OCI-M1 (cell line): ENCODE data around the gene KCNQ4.

ENCODE experiments used
- DNase-seq: peaks from one replicate; lab custom pipeline; 2025; lab: John Stamatoyannopoulos, UW

Gene KCNQ4

DNA sequence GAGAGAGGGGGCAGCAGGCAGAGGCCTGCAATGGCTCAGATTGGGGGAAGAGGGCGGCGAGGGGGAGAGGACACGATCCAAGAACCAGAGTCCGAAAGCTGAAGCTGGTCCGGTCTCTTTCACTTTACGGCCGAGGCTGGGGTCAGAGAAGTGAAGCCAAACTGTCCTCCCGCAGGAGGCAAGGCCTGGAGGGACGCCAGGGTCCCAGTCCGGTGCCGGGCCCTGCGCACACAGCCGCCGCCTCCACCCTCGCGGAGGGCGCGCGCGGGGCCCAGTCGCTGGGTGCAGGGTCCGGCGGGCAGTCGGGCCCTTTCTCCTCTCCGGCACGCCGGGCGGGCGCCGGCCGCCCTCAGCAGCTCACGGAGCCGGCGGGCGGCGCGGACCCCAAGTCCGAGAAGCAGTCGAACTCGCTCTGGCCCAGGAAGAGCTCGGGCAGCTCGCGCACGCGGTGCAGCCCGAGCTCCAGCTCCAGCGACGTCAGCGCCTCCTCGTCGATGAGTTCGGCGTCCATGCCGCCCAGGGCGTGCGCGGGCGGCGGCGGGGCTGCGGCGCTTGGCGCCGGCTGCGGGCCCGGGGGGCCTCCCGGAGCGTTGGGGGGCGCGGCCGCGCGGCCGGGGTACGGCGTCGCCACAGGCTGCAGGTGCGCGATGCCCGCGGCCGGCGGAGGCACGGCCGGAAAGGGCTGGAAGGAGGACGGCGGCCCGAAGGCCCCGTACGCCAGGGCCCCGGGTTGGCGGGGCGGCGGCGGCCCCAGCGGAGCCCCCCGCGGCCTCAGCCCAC lies 77.8 kb downstream of the KCNQ4 start:
- no peak for DNase-seq

- DNase-seq: peak; percentile 95
These were observed 78.6 kb downstream of the KCNQ4 start, which contains the start of gene CITED4 for GRCh38 chr1:40862008-40862863. Gene CITED4 (minus strand): TSS chr1:40862363. CDS start chr1:40862127, 236 bp downstream.

DNA sequence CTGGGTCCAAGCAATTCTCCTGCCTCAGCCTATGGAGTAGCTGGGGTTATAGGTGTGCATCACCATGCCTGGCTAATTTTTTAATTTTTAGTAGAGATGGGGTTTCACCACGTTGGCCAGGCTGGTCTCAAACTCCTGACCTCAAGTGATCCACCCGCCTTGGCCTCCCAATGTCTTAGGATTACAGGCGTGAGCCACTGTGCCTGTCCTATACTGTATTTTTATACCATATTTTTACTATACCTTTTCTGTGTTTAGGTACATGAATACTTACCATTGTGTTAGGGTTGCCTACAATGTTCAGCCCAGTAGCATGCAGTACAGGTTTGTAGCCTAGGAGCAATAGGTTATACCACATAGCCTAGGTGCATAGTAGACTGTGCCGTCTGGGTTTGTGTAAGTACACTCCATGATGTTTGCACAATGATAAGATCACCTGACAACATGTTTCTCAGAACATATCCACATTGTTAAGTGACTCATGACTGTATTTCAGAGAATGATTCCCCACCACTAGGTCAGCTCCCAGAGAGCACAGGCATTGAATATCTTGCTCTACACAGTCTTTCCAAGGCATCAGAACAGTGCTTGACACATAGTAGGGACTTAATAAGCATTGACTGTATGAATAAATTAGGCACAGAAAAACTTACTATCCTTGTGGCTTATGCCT lies 84.6 kb downstream of the KCNQ4 start:
- DNase-seq: peak; percentile 79

- DNase-seq: no peak
These were observed 86.6 kb downstream of the KCNQ4 start for GRCh38 chr1:40870135-40870728.

- no peak for DNase-seq
These were observed 88.7 kb downstream of the KCNQ4 start for GRCh38 chr1:40872276-40872675.

- DNase-seq: no peak
These were observed 90.4 kb downstream of the KCNQ4 start for GRCh38 chr1:40873863-40874472.

DNA sequence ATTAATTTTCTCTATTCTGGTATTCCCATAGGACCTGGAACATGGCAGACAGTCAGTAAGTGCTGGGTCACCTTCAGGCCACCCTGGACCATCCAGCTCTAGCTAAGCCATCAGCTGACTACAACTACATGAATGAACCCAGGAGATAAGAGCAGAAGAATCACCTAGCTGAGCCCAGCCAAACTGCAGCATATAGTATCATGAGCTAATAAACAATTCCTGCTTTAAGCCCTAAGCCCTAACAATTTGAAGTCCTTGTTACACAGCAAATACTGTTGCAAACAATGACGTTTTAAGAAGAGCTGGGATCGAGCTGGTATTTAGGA lies 92.8 kb downstream of the KCNQ4 start:
- DNase-seq: no peak

GRCh38 chr1:40876891-40877290 lies 93.3 kb downstream of the KCNQ4 start:
- DNase-seq: no peak

DNA sequence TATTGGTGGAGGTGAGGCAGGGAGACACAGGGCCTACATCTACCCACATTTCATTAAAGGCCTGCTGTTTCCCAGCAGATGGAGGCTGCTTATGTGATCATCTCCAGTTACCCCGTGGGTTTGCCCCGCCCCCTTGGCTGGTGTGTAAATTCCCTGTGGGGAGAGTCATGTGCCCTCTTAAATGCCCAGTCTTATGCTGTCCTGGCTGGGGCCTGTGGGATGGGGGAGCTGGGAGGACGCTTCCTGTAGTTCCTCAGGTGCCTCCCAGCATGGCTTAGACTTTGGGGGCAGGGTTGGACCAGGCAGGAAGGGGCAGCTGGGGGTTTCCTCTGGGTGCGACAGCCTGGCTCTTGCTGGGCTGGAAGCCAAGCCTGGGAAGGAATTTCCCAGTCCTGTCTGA lies 94.1 kb downstream of the KCNQ4 start:
- no peak for DNase-seq

DNA sequence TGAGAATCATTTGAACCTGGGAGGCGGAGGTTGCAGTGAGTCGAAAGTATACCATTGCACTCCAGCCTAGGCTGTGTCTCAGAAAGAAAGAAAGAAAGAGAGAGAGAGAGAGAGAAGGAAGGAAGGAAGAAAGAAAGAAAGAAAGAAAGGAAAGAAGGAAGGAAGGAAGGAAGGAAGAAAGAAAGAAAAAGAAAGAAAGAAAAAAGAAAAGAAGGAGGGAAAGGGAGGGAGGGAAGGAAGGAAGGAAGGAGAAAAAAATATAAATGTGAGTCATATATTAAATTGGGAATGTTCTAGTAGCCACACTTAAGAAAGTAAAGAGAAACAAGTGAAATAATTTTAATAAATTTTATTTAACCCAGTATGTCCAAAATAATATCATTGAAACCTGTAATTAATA lies 95.3 kb downstream of the KCNQ4 start:
- DNase-seq: no peak

GRCh38 chr1:40879482-40880175 lies 96.0 kb downstream of the KCNQ4 start:
- DNase-seq: no peak

DNA sequence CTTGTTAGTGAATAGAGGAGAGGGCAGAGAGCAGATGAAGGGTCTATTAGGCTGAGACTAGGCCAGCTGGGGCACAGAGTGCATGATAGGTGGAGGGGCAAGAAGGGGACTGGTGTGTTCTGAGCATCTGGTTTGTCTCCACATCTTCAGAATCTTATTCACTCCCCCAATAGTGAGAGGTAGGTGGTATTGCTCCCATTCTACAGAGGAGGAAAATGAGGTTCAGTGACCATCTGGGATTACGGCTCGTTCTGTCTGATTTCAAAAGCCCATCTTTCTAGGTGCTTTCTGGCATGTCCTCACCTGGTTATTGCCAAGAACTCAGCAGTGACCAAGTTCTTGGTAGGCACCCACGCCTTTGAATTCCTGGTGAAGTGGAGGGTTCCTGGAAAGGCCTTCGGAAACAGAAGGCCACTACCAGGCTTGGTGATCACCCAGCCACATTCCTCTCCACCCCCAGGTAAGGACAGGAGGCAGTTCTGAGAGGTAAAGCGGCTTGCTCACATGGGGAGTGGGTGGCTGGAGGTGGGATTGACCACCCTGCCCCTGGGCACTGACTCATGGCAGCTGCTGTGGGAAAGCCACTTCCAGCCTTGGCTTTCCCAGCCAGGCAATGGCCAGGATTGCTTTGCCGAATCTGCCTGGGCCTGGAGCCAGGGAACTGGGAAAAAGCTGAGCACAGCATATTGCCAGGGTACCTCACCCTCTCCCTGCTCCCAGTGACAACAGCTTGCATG lies 97.4 kb downstream of the KCNQ4 start:
- no peak for DNase-seq

GRCh38 chr1:40884055-40884795 lies 100.6 kb downstream of the KCNQ4 start:
- no peak for DNase-seq

GRCh38 chr1:40886318-40887011 lies 102.9 kb downstream of the KCNQ4 start:
- no peak for DNase-seq

GRCh38 chr1:40887012-40887378 lies 103.4 kb downstream of the KCNQ4 start:
- no peak for DNase-seq

DNA sequence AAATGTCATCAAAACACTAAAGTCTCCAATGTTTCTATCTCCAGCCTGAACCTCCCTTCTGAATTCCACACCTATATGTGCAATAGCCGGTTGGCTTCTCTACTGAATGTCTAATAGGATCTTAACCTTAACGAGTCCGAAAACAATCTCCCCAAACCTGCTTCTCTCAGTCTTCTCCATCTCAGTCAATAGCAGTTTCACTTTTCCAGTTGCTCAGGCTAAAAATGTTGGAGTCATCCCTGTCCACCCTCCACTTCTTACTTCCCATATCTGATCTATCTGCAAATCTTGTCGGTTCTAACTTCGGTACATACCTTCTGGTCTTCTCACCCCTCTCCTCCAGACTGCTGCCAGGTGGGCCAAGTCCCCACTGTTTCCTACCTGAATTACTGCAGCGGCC lies 104.1 kb downstream of the KCNQ4 start:
- no peak for DNase-seq
